ENCODE results near the gene SLITRK6.

- TF ChIP-seq ZNF112 (tag by site-specific recombination; IDR thresholded peaks at IDR 0.05) (no peak), ZSCAN5A (tag by site-specific recombination; IDR thresholded peaks at IDR 0.05) (no peak)
These were observed 13.1 kb upstream of the SLITRK6 start for GRCh38 chr13:85812282-85812681.

Measured in HEK293 (cell line).